ENCODE data around the gene SCN2B. TPM values are rescaled to one million over a fixed set of nuclear protein-coding genes. Genes with fewer than 3 reads are reported as not detected.

SCN2B gene
- total RNA-seq, 2 experiments from 2014 or later: not detected

GRCh38 chr11:118114266-118114665 lies 62.2 kb downstream of the SCN2B start:
- ChIA-PET POLR2A (no interaction called here), CTCF (interaction anchor here (1.1 to 1.4 kb wide), 2 partner anchors 19 to 61 kb away, joined by 3 to 4 read pairs; no protein-coding TSS in a partner anchor)
- no peak for DNase-seq
- H3K27ac Mint-ChIP-seq: no peak overlapping the region
- H3K36me3 Mint-ChIP-seq (ENCODE audit: low read depth): no peaks in the 10 kb centered on the region
- peaks cover 17% of the 10 kb centered on the region for H3K27me3 Mint-ChIP-seq
- H3K9me3 Mint-ChIP-seq: no peaks in the 10 kb centered on the region
- H3K4me1 Mint-ChIP-seq: peaks cover 14% of the 10 kb centered on the region
- no peak overlapping the region for H3K4me3 Mint-ChIP-seq

DNA sequence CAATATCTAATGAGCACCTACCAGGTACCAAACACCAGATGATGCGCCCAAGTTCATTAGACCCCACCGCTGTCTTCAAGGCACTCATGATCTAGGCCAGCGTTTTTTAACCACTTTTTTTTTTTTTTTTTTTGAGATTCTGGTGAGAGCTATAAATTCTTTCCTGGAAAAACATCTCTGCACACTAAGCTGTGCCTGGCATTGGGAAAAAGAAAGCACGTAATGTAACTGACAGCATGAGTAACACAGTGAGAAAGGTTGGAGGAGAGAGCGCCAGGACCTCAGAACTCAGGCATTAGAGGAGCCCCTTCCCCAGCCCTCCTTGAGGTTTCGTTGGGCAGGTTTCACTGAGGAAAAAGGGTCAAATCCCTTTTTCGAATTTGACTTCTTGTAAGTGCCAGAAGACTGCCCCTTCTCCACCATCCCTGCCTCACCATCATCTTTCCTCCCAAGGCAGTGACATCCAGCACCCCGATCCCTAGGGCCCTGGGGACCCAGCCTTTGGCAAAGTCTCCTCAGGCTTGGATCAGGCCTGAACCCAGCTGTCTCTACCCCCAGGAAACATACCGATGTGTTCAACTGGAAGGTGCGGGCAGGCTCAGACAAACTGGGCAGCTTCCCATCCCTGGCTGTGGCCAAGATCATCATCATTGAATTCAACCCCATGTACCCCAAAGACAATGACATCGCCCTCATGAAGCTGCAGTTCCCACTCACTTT lies 63.6 kb downstream of the SCN2B start:
- ChIA-PET POLR2A (interaction anchor here (1.3 kb wide), 1 partner anchor 14 kb away, joined by 3 read pairs; no protein-coding TSS in a partner anchor), CTCF (interaction anchor here (1.0 kb wide), 1 partner anchor 305 kb away, joined by 4 read pairs; no protein-coding TSS in a partner anchor)
- Mint-ChIP-seq H3K27me3 (peaks cover 11% of the 10 kb centered on the region), H3K4me1 (peaks cover 14% of the 10 kb centered on the region), H3K36me3 (ENCODE audit: low read depth) (no peaks in the 10 kb centered on the region), H3K4me3 (no peak overlapping the region), H3K9me3 (no peaks in the 10 kb centered on the region), H3K27ac (no peak overlapping the region)
- DNase-seq: no peak

Other genes starting within 250 kb of the SCN2B start
- 1 to 10 TPM; 1.9 to 2.2 TPM for gene TMPRSS13, start 247.2 kb downstream of the SCN2B start, total RNA-seq
- gene IL10RA, start 190.2 kb downstream of the SCN2B start, total RNA-seq: 100 to 1,000 TPM; 286 to 291 TPM
- gene TMPRSS4, start 99.6 kb downstream of the SCN2B start, total RNA-seq: under 1 TPM in 1 of 2 experiments, not detected in 1; 0.05 TPM
- gene SMIM35, start 89.7 kb downstream of the SCN2B start, total RNA-seq: under 1 TPM; 0.45 to 0.55 TPM
- gene SCN4B, start 23.8 kb downstream of the SCN2B start, total RNA-seq: under 1 TPM in 1 of 2 experiments, not detected in 1; 0.28 TPM
- 100 to 1,000 TPM; 102 to 103 TPM for gene JAML, start 48.4 kb upstream of the SCN2B start, total RNA-seq
- 10 to 100 TPM; 34.0 to 34.9 TPM for gene MPZL3, start 75.7 kb upstream of the SCN2B start, total RNA-seq
- gene MPZL2, start 87.7 kb upstream of the SCN2B start, total RNA-seq: 1 to 10 TPM; 3.8 to 5.3 TPM
- gene CD3E, start 128.1 kb upstream of the SCN2B start, total RNA-seq: 100 to 1,000 TPM; 639 to 653 TPM
- gene CD3D, start 166.1 kb upstream of the SCN2B start, total RNA-seq: 100 to 1,000 TPM; 467 to 476 TPM
- gene CD3G, start 167.7 kb upstream of the SCN2B start, total RNA-seq: 100 to 1,000 TPM; 223 to 225 TPM
- 10 to 100 TPM; 42.1 to 44.1 TPM for gene UBE4A, start 183.0 kb upstream of the SCN2B start, total RNA-seq
- gene ATP5MG, start 225.0 kb upstream of the SCN2B start, total RNA-seq: 100 to 1,000 TPM; 251 to 260 TPM